ENCODE measurements around the gene CCL16.

Gene CCL16

GRCh38 chr17:36001862-36002603, 20.7 kb upstream of the CCL16 start:
- H3K4me3 ChIP-seq (ENCODE audit: low read depth in 1 of 2, low read length in 2 of 2), result no peak overlapping the region
- H3K79me2 ChIP-seq (ENCODE audit: insufficient read depth, low read length), result no peaks in the 10 kb centered on the region
- DNase-seq, result no peak

GRCh38 chr17:36001110-36001771, 19.9 kb upstream of the CCL16 start, which contains the start of gene CCL15:
Gene CCL15, minus strand, starts transcription at chr17:36001553. Its CDS starts 61 bp downstream, at chr17:36001492.
- H3K4me3 ChIP-seq (ENCODE audit: low read depth in 1 of 2, low read length in 2 of 2), result no peak within 1 kb of the TSS
- H3K4me2 ChIP-seq (ENCODE audit: insufficient read depth, low read length), result no peak within 1 kb of the TSS
- H3K4me1 ChIP-seq (ENCODE audit: insufficient read depth, low read length), result no peaks in the 10 kb centered on the region
- no peaks in the 10 kb centered on the region for H3K36me3 ChIP-seq (ENCODE audit: insufficient read depth, low read length)
- H2AFZ ChIP-seq (ENCODE audit: low read depth, low read length), result no peak within 1 kb of the TSS
- no peaks in the 10 kb centered on the region for H3K79me2 ChIP-seq (ENCODE audit: insufficient read depth, low read length)
- no peaks in the 10 kb centered on the region for H3K27me3 ChIP-seq (ENCODE audit: insufficient read depth, low read length, poor library complexity)
- no peak within 1 kb of the TSS for H3K9ac ChIP-seq (ENCODE audit: low read depth, low read length)
- ATAC-seq (ENCODE audit: insufficient read depth, low read depth), result no peak
- no peaks in the 10 kb centered on the region for H3K9me3 ChIP-seq (ENCODE audit: insufficient read depth, low read length, severe bottlenecking)
- H4K20me1 ChIP-seq (ENCODE audit: insufficient read depth, low read length), result no peaks in the 10 kb centered on the region
- TF ChIP-seq CTCF (IDR thresholded peaks at IDR 0.05; ENCODE audit: borderline replicate concordance, extremely low read depth, low read length, poor library complexity, severe bottlenecking), result no peak
- no peak for TF ChIP-seq EZH2 (IDR thresholded peaks at IDR 0.05; ENCODE audit: borderline replicate concordance, low read depth, low read length, severe bottlenecking)
- H3K27ac ChIP-seq (ENCODE audit: low read length), result no peak within 1 kb of the TSS
- no peak for DNase-seq

More at GRCh38 chr17:36001862-36002603, 20.7 kb upstream of the CCL16 start:
- H3K27ac ChIP-seq (ENCODE audit: low read length), result no peak overlapping the region
- H2AFZ ChIP-seq (ENCODE audit: low read depth, low read length), result no peak overlapping the region
- H3K4me1 ChIP-seq (ENCODE audit: insufficient read depth, low read length), result no peaks in the 10 kb centered on the region
- no peaks in the 10 kb centered on the region for H3K27me3 ChIP-seq (ENCODE audit: insufficient read depth, low read length, poor library complexity)
- ATAC-seq (ENCODE audit: insufficient read depth, low read depth), result no peak
- H4K20me1 ChIP-seq (ENCODE audit: insufficient read depth, low read length), result no peaks in the 10 kb centered on the region
- no peaks in the 10 kb centered on the region for H3K36me3 ChIP-seq (ENCODE audit: insufficient read depth, low read length)
- H3K4me2 ChIP-seq (ENCODE audit: insufficient read depth, low read length), result no peak overlapping the region
- H3K9ac ChIP-seq (ENCODE audit: low read depth, low read length), result no peak overlapping the region
- no peak for TF ChIP-seq CTCF (IDR thresholded peaks at IDR 0.05; ENCODE audit: borderline replicate concordance, extremely low read depth, low read length, poor library complexity, severe bottlenecking)
- no peaks in the 10 kb centered on the region for H3K9me3 ChIP-seq (ENCODE audit: insufficient read depth, low read length, severe bottlenecking)

- no peaks in the 10 kb centered on the region for H3K27me3 ChIP-seq (ENCODE audit: insufficient read depth, low read length, poor library complexity)
- DNase-seq (no peak), ATAC-seq (ENCODE audit: insufficient read depth, low read depth) (no peak)
- no peaks in the 10 kb centered on the region for H4K20me1 ChIP-seq (ENCODE audit: insufficient read depth, low read length)
- H3K27ac ChIP-seq (ENCODE audit: low read length), result no peak overlapping the region
- H3K9ac ChIP-seq (ENCODE audit: low read depth, low read length), result no peak overlapping the region
- no peak overlapping the region for H3K4me2 ChIP-seq (ENCODE audit: insufficient read depth, low read length)
- H2AFZ ChIP-seq (ENCODE audit: low read depth, low read length), result no peak overlapping the region
- H3K4me1 ChIP-seq (ENCODE audit: insufficient read depth, low read length), result no peaks in the 10 kb centered on the region
- H3K4me3 ChIP-seq (ENCODE audit: low read depth in 1 of 2, low read length in 2 of 2), result no peak overlapping the region
- no peaks in the 10 kb centered on the region for H3K79me2 ChIP-seq (ENCODE audit: insufficient read depth, low read length)
- H3K9me3 ChIP-seq (ENCODE audit: insufficient read depth, low read length, severe bottlenecking), result no peaks in the 10 kb centered on the region
- TF ChIP-seq CTCF (IDR thresholded peaks at IDR 0.05; ENCODE audit: borderline replicate concordance, extremely low read depth, low read length, poor library complexity, severe bottlenecking) (no peak), EZH2 (IDR thresholded peaks at IDR 0.05; ENCODE audit: borderline replicate concordance, low read depth, low read length, severe bottlenecking) (no peak)
- H3K36me3 ChIP-seq (ENCODE audit: insufficient read depth, low read length), result no peaks in the 10 kb centered on the region
Measured at GRCh38 chr17:36000732-36001109, 19.4 kb upstream of the CCL16 start.

All from DND-41 (cell line).